Measurements from ENCODE around the gene G6PC3.
"Not testable (repeated sequence)": the region's sequence is repeated elsewhere in the genome, so short reads cannot be mapped to it uniquely, and the experiment has no call there.

The G6PC3 gene

DNA sequence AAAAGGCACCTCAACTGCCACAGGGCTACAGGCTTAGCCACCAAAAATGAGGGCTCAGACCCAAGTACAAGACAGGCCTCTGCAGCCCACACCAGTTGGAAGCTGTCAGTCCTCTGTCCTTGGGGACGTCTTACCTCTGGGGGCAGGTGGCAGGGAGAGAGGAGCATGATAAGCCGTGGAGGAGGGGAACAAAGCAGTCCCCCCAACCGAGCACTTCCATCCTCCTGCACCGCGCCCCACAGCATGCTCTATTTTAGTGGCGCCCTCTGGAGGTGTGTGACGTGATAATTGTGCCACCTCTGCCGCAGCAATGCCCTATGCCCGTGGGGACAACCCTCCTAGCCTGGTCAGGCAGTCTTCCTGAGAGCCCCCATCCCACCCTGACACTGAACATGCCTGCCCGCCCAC lies 13.6 kb downstream of the G6PC3 start:
- DNase-seq (ENCODE audit: low read depth) = no peak

- no peak for DNase-seq (ENCODE audit: low read depth)
Observed at GRCh38 chr17:44084921-44085320, 14.4 kb downstream of the G6PC3 start.

- no peak for DNase-seq (ENCODE audit: low read depth)
Observed at GRCh38 chr17:44085908-44086307, 15.4 kb downstream of the G6PC3 start.

- no peak for DNase-seq (ENCODE audit: low read depth)
Observed at GRCh38 chr17:44086364-44087311, 16.1 kb downstream of the G6PC3 start.

- no peak for DNase-seq (ENCODE audit: low read depth)
Observed at GRCh38 chr17:44087319-44087718, 16.8 kb downstream of the G6PC3 start.

DNA sequence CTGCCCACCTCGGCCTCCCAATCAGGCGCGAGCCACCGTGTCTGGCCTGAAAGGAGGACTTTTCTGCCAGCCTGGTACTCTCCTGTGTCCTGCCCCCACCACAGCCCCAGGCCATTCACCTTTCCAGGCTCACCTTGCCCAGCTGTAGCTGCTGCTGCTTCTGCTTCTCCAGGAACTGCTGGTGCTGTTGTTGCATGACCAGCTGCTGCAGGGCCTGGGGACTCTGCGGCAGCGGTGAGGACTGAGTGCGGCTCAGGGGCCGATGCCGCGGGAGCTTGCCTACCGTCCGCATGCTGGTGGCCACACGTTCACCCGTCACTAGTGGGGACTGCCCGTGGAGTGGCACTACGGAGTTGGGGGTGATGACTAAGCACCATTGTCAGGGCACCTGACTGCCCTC lies 17.7 kb downstream of the G6PC3 start:
- DNase-seq (ENCODE audit: low read depth) = no peak

GRCh38 chr17:44091200-44091997 lies 20.9 kb downstream of the G6PC3 start:
- DNase-seq (ENCODE audit: low read depth) = no peak

GRCh38 chr17:44092051-44092450 lies 21.5 kb downstream of the G6PC3 start:
- DNase-seq (ENCODE audit: low read depth) = no peak

DNA sequence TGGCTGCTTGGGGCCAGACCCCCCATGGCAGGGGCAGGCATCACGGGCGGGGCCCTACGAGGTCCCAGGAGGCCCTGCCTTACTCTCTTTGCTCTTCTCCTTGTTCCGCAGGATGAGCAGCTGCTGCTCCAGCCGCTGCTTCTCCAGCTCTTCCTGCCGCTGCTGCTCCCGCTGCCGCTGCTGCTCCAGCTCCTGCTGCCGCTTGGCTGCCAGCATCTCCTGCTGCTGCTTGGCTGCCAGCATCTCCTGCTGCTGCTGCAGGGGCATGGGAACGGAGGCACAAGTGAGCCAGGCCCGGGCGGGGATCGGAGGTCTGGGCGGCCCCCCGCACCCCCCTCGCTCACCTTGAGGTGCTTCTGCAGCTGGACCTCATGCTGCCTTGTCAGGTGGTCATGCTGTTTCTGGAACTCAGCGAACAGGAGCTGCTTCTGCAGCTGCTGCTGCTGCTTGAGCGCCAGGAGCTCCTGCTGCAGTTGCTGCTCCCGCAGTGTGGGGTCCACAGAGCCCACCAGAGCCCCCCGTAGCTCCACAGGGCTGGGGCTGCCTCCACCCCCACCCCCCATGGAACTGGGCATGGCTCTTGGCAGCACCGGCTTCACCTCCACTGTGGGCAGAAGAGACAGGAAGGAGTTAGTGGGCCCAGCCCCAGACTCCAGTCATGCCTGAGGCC lies 22.8 kb downstream of the G6PC3 start:
- DNase-seq (ENCODE audit: low read depth) = no peak

GRCh38 chr17:44094701-44095387 lies 24.3 kb downstream of the G6PC3 start:
- DNase-seq (ENCODE audit: low read depth) = no peak

DNA sequence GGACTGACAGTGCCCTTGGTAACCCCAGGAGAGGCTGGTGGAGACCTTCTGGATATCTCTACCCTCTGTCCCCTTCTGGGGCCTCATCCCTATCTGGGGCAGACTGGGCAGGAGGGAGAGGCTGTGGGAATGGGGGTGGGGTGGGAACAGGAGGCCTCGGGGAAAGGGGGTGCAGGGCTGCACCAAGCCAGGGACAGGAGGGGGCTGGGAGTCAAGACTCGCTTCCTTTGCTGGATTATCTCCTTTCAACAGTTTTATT lies 24.8 kb downstream of the G6PC3 start:
- no peak for DNase-seq (ENCODE audit: low read depth)

DNA sequence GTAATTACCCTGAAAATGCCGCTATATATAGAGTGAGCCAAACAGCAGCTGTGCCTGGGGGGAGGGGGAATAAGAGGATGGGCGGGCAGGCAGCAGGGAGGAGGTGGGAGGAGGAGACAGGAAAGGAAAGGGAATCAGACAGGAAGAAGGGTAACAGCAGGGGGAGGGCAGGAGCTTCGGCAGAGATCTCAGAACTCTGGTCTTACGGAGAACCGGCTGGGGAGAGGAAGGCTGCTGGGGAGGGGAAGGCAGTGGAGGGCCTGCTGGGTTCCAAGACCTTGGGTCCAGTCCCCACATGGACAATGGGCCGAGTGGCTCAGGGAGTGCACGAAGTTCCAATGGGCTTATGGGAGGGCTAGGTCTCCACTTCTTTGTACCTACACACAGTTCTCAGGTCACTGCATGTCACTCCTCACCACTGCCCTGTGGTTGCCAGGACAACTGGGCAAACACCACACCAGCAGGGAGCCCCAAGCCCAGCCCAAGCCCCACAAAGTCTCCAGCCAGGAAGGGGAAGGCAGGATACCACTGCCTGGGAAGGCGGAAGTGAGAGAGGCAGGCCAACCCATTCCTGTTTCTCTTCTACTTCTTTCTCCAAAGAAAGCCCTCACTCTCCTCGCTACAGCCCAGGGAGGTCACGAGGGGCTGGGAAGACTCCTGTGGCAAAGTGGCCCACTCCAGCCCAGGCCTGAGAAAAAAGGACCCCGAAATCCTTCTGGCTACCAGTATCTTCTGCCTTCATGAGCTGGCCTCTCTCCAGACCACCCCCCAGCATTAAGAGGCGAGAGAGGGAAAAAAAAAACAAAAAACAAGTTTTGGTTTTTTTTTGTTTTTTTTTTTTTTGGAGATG lies 25.3 kb downstream of the G6PC3 start:
- DNase-seq (ENCODE audit: low read depth) = no peak

DNA sequence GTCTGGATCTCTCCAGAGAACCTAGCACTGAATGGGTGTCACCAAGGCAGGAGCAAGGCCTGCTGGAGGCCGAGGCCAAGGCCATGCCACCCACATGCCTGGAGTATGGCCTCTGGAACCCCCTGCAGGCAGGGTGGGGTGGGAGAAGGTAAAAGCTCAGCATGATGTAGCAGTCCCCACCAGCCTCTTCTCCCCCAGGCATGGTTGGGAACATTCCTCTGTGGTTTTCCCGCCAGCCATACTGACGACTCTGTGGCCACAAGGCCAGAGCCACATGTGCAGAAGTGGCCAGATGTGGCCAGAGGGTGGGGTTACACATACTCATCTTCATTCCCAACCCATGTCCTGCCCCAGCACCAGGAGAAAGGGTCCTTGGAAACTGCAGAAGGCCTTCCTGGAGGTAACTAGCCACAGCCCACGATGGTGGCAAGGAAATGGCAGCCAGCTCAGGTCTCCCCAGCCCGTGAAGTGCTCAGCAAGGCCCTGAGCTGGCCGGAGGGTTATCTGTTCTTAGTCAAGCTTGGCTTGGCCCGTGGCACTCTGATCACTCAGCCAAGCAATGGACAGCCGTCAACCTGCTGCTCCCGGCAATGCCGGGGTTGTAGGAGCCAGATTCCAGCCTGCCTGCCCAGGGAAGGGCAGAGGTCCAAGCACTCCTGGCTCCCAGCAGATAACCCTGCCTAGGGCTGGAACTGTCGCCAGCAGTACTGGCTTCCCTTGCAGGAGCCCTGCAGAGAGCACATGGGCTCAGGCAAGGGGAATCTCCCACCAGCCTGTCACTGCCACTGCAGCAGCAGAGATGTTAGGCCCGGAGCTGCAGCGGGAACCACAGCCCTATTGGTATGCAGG lies 26.8 kb downstream of the G6PC3 start:
- no peak for DNase-seq (ENCODE audit: low read depth)

GRCh38 chr17:44101858-44102257 lies 31.3 kb downstream of the G6PC3 start:
- not testable (repeated sequence) for DNase-seq (ENCODE audit: low read depth)

- no peak for DNase-seq (ENCODE audit: low read depth)
Observed at GRCh38 chr17:44102849-44103622, 32.5 kb downstream of the G6PC3 start.

DNA sequence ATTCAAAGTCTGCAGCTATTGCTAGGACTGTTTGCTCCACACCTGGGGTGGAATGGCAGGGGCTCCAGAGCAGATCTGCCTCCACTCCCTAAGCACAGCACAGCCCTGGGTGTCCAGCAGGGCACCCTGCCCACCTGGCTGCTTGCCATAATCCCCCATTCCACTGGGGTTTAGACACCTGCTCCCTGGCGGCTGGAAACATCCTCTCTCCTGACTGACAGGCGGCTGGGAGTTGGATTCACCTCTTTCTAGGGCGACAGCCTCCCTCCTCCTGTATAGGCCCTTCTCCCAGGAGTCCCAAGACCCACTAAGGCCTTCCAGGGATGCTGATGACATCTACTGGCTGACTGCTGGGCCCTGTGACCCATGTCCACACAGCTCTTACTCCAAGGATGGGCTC lies 34.9 kb downstream of the G6PC3 start:
- no peak for DNase-seq (ENCODE audit: low read depth)

GRCh38 chr17:44105941-44106340 lies 35.4 kb downstream of the G6PC3 start:
- no peak for DNase-seq (ENCODE audit: low read depth)

DNA sequence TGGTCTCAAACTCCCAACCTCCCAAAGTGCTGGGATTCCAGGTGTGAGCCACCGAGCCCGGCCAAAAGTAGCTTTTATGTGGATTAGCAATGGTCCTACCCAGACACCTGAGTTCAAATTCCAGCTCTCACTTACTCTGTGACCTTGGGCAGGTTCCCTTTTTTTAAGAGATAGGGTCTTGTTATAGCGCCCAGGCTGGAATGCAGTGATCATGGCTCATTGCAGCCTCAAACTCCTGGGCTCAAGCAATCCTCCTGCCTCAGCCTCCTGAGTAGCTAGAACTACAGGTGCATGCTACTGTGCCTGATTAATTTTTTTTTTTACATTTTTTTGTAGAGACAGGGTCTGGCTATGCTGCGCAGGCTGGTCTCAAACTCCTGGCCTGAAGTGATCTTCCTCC lies 36.3 kb downstream of the G6PC3 start:
- DNase-seq (ENCODE audit: low read depth) = no peak
